ENCODE data around the gene SPINK8. TPM values are rescaled to one million over a fixed set of nuclear protein-coding genes. Genes with fewer than 3 reads are reported as not detected.

The SPINK8 gene
- total RNA-seq, 1 donor from 2014 or later: not detected

DNA sequence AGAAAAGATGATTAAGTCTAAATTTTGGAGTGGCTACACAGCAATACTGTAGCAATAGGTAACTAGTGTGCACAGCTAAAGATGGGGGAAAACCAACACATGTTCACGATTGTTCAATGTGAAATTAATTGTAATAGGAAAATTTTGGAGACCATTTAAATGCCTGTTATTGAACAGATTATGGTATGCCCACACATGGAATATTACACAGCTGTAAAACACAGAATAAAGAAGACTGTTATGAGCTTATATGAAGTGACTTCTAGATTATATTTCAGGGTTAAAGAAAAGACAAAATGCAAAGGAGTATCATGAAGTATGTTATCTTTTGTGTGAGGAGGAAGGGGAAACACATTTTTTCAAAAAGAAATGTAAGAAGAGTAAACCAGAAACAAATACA lies 43.8 kb downstream of the SPINK8 start:
- Mint-ChIP-seq H3K27me3 (no peaks in the 10 kb centered on the region), H3K4me3 (no peak overlapping the region), H3K27ac (no peak overlapping the region), H3K4me1 (no peaks in the 10 kb centered on the region), H3K36me3 (ENCODE audit: low read depth) (peaks cover 60% of the 10 kb centered on the region), H3K9me3 (peaks cover 3% of the 10 kb centered on the region)
- ChIA-PET CTCF (no interaction called here), POLR2A (no interaction called here)
- intact Hi-C loops (cut with micrococcal nuclease): no loop called here
- TF ChIP-seq, protein P1, sequence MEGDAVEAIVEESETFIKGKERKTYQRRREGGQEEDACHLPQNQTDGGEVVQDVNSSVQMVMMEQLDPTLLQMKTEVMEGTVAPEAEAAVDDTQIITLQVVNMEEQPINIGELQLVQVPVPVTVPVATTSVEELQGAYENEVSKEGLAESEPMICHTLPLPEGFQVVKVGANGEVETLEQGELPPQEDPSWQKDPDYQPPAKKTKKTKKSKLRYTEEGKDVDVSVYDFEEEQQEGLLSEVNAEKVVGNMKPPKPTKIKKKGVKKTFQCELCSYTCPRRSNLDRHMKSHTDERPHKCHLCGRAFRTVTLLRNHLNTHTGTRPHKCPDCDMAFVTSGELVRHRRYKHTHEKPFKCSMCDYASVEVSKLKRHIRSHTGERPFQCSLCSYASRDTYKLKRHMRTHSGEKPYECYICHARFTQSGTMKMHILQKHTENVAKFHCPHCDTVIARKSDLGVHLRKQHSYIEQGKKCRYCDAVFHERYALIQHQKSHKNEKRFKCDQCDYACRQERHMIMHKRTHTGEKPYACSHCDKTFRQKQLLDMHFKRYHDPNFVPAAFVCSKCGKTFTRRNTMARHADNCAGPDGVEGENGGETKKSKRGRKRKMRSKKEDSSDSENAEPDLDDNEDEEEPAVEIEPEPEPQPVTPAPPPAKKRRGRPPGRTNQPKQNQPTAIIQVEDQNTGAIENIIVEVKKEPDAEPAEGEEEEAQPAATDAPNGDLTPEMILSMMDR (IDR thresholded peaks at IDR 0.05): no peak
- ATAC-seq (ENCODE audit: low read depth): no peak
- no peak for DNase-seq

DNA sequence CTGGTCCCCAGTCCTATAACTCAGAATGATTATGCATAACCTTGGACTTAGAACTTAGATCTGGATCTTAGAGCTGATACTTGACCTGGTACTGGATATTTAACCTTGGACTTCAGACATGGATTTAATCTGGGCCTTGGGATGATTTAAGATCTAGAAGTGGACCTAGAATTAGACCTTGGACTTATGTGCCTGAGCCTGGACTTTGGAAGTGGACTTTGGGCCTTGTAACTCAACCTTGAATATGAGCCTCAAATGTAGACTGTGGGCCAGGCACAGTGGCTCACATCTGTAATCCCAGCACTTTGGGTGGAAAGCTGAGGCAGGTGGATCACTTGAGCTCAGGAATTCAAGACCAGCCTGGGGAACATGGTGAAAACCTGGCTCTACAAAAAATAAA lies 46.4 kb downstream of the SPINK8 start:
- ChIA-PET POLR2A (no interaction called here), CTCF (no interaction called here)
- Mint-ChIP-seq H3K9me3 (peaks cover 3% of the 10 kb centered on the region), H3K4me1 (no peaks in the 10 kb centered on the region), H3K4me3 (no peak overlapping the region), H3K27ac (no peak overlapping the region), H3K27me3 (no peaks in the 10 kb centered on the region), H3K36me3 (ENCODE audit: low read depth) (peaks cover 33% of the 10 kb centered on the region)
- no peak for DNase-seq
- intact Hi-C loops (cut with micrococcal nuclease): no loop called here
- ATAC-seq (ENCODE audit: low read depth): no peak
- TF ChIP-seq, protein P1 (IDR thresholded peaks at IDR 0.05): no peak

DNA sequence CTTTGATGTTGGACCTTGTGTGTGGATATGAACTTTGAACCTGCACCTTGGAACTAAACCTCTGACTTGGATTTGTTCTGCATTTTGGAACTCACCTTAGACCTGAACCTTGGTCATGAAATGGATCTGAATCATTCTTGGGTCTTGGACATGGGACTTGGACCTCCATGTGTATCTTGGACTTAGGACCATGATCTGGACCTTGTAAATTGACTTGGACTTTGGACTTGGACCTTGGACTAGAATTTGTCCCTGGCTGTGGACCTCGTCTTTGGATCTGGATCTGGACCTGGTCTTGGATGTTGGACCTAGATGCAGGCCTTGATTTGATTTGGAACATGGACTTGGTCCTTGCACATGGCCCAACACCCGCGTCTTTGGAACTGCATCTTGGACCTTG lies 47.2 kb downstream of the SPINK8 start:
- Mint-ChIP-seq H3K27me3 (no peaks in the 10 kb centered on the region), H3K27ac (no peak overlapping the region), H3K9me3 (peaks cover 3% of the 10 kb centered on the region), H3K36me3 (ENCODE audit: low read depth) (peaks cover 31% of the 10 kb centered on the region), H3K4me3 (no peak overlapping the region), H3K4me1 (no peaks in the 10 kb centered on the region)
- POLR2A ChIA-PET: no interaction called here
- CTCF ChIA-PET: no interaction called here
- DNase-seq (no peak), ATAC-seq (ENCODE audit: low read depth) (no peak)
- TF ChIP-seq, protein P1 (IDR thresholded peaks at IDR 0.05): no peak
- intact Hi-C loops (cut with micrococcal nuclease): no loop called here

DNA sequence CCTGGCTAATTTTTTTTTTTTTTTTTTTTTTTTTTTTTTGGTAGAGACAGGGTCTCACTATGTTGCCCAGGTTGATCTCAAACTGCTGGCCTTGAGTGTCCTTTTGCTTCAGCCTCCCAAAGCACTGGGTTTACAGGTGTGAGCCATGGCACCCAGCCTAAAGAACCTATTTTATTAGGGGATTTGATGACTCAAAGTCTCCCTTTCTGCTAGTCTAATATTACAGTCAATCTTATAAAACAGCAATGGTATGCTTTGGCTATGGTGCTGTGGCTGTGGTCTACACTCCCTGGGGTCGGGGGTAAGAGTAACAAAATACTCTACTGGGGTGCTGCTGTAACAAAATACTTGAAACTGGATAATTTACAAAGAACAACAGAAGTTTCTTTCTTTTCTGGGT lies 47.8 kb downstream of the SPINK8 start:
- no peaks in the 10 kb centered on the region for H3K27me3 Mint-ChIP-seq
- DNase-seq (no peak), ATAC-seq (ENCODE audit: low read depth) (no peak)
- POLR2A ChIA-PET: no interaction called here
- CTCF ChIA-PET: interaction anchor here (0.6 kb wide), 1 partner anchor 1554 kb away, joined by 4 read pairs; no protein-coding TSS in a partner anchor
- H3K4me1 Mint-ChIP-seq: no peaks in the 10 kb centered on the region
- H3K9me3 Mint-ChIP-seq: peaks cover 3% of the 10 kb centered on the region
- H3K27ac Mint-ChIP-seq: no peak overlapping the region
- TF ChIP-seq, protein P1 (IDR thresholded peaks at IDR 0.05): no peak
- intact Hi-C loops (cut with micrococcal nuclease): no loop called here
- H3K4me3 Mint-ChIP-seq: no peak overlapping the region
- H3K36me3 Mint-ChIP-seq (ENCODE audit: low read depth): peaks cover 25% of the 10 kb centered on the region

DNA sequence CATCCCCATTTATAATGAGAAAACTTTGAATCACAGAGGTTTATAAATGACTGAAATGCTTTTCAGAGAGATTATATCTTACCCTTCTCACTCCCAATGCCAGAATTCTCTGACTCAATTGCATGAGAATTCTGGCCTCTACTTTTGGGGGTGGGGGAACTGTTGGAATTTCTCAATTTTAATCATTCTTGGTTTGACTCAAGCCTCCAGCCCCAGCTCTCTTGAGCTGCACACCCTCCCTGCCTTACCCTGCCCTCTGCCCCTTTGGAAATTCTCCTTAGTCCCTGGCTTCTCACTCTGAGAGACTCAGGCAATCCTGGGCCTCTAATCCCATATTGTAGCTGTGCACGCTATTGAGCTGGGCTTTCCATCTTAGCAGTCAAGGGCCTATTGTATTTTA lies 48.3 kb downstream of the SPINK8 start:
- H3K4me3 Mint-ChIP-seq: no peak overlapping the region

More for the DNA sequence above, 48.3 kb downstream of the SPINK8 start:
- H3K4me1 Mint-ChIP-seq: no peaks in the 10 kb centered on the region
- intact Hi-C loops (cut with micrococcal nuclease): no loop called here
- H3K36me3 Mint-ChIP-seq (ENCODE audit: low read depth): peaks cover 20% of the 10 kb centered on the region
- CTCF ChIA-PET: interaction anchor here (0.6 to 0.7 kb wide), 2 partner anchors 26 to 1554 kb away, joined by 3 to 4 read pairs; no protein-coding TSS in a partner anchor
- DNase-seq (no peak), ATAC-seq (ENCODE audit: low read depth) (no peak)
- TF ChIP-seq, protein P1 (IDR thresholded peaks at IDR 0.05): no peak
- no peaks in the 10 kb centered on the region for H3K27me3 Mint-ChIP-seq
- peaks cover 3% of the 10 kb centered on the region for H3K9me3 Mint-ChIP-seq
- POLR2A ChIA-PET: no interaction called here
- no peak overlapping the region for H3K27ac Mint-ChIP-seq
